ENCODE results near the gene CD82.

Gene CD82

GRCh38 chr11:44630511-44631210 lies 65.2 kb downstream of the CD82 start:
- Histone ChIP-seq H3K9me3 (ENCODE audit: control insufficient read depth, insufficient read depth, low read length) (no peaks in the 10 kb centered on the region), H3K36me3 (ENCODE audit: control insufficient read depth, low read length) (no peaks in the 10 kb centered on the region), H3K4me3 (ENCODE audit: low read length) (no peak overlapping the region)

DNA sequence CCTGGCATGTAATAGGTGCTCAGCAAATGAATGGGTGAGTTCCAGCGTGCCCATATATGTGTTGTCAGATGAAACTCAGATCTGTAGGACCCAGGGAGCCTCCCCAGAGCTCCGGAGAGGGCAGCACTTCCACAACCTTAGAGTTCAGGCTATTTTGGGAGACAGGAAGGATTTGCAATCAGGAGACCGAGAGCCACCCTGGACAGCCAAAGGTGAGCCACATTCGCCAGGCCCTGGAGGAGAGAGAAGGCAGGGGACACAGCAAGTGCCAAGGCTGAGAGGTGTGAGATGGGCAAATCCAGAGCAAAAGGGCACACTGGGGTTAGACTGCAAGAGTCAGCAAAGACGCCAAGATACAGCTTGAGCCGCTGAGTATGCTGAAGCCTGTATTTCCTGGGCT lies 66.4 kb downstream of the CD82 start:
- no peaks in the 10 kb centered on the region for H3K79me2 ChIP-seq (ENCODE audit: control insufficient read depth, low read length)
- TF ChIP-seq EZH2phosphoT487 (IDR thresholded peaks at IDR 0.05; ENCODE audit: borderline replicate concordance, low read length), result no peak
- TF ChIP-seq, protein P1, sequence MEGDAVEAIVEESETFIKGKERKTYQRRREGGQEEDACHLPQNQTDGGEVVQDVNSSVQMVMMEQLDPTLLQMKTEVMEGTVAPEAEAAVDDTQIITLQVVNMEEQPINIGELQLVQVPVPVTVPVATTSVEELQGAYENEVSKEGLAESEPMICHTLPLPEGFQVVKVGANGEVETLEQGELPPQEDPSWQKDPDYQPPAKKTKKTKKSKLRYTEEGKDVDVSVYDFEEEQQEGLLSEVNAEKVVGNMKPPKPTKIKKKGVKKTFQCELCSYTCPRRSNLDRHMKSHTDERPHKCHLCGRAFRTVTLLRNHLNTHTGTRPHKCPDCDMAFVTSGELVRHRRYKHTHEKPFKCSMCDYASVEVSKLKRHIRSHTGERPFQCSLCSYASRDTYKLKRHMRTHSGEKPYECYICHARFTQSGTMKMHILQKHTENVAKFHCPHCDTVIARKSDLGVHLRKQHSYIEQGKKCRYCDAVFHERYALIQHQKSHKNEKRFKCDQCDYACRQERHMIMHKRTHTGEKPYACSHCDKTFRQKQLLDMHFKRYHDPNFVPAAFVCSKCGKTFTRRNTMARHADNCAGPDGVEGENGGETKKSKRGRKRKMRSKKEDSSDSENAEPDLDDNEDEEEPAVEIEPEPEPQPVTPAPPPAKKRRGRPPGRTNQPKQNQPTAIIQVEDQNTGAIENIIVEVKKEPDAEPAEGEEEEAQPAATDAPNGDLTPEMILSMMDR (IDR thresholded peaks at IDR 0.05; ENCODE audit: low read depth, low read length, poor library complexity, severe bottlenecking), result no peak
- no peak overlapping the region for H3K4me2 ChIP-seq (ENCODE audit: low read length)
- H3K36me3 ChIP-seq (ENCODE audit: control insufficient read depth, low read length), result no peaks in the 10 kb centered on the region
- no peak overlapping the region for H3K4me3 ChIP-seq (ENCODE audit: low read length)
- H3F3A ChIP-seq (ENCODE audit: control insufficient read depth, insufficient read depth), result no peaks in the 10 kb centered on the region
- no peaks in the 10 kb centered on the region for H3K4me1 ChIP-seq (ENCODE audit: control insufficient read depth, low read length)
- H3K9me3 ChIP-seq (ENCODE audit: control insufficient read depth, insufficient read depth, low read length), result no peaks in the 10 kb centered on the region
- peaks cover 23% of the 10 kb centered on the region for H3K27me3 ChIP-seq (ENCODE audit: control insufficient read depth, low read length)
- no peaks in the 10 kb centered on the region for H4K20me1 ChIP-seq (ENCODE audit: control insufficient read depth, insufficient read depth, low read depth, low read length)
- no peak overlapping the region for H3K27ac ChIP-seq (ENCODE audit: low read depth, low read length)
- H3K9me2 ChIP-seq (replicated peaks; ENCODE audit: control insufficient read depth, low read length), result no peaks in the 10 kb centered on the region

More at GRCh38 chr11:44630511-44631210, 65.2 kb downstream of the CD82 start:
- Histone ChIP-seq H3K79me2 (ENCODE audit: control insufficient read depth, low read length) (no peaks in the 10 kb centered on the region), H3K9me2 (replicated peaks; ENCODE audit: control insufficient read depth, low read length) (no peaks in the 10 kb centered on the region), H3K4me1 (ENCODE audit: control insufficient read depth, low read length) (no peaks in the 10 kb centered on the region), H4K20me1 (ENCODE audit: control insufficient read depth, insufficient read depth, low read depth, low read length) (no peaks in the 10 kb centered on the region), H3K27ac (ENCODE audit: low read depth, low read length) (no peak overlapping the region), H3K4me2 (ENCODE audit: low read length) (no peak overlapping the region), H3K27me3 (ENCODE audit: control insufficient read depth, low read length) (peaks cover 21% of the 10 kb centered on the region), H3F3A (ENCODE audit: control insufficient read depth, insufficient read depth) (no peaks in the 10 kb centered on the region)
- TF ChIP-seq, protein P1 (IDR thresholded peaks at IDR 0.05; ENCODE audit: low read depth, low read length, poor library complexity, severe bottlenecking), result no peak
- no peak for TF ChIP-seq EZH2phosphoT487 (IDR thresholded peaks at IDR 0.05; ENCODE audit: borderline replicate concordance, low read length)

GRCh38 chr11:44632466-44633123 lies 67.1 kb downstream of the CD82 start:
- Histone ChIP-seq H3K4me2 (ENCODE audit: low read length) (no peak overlapping the region), H3K27me3 (ENCODE audit: control insufficient read depth, low read length) (peaks cover 22% of the 10 kb centered on the region), H3K9me3 (ENCODE audit: control insufficient read depth, insufficient read depth, low read length) (no peaks in the 10 kb centered on the region), H3F3A (ENCODE audit: control insufficient read depth, insufficient read depth) (no peaks in the 10 kb centered on the region), H3K4me1 (ENCODE audit: control insufficient read depth, low read length) (no peaks in the 10 kb centered on the region), H3K4me3 (ENCODE audit: low read length) (no peak overlapping the region), H4K20me1 (ENCODE audit: control insufficient read depth, insufficient read depth, low read depth, low read length) (no peaks in the 10 kb centered on the region), H3K36me3 (ENCODE audit: control insufficient read depth, low read length) (no peaks in the 10 kb centered on the region), H3K9me2 (replicated peaks; ENCODE audit: control insufficient read depth, low read length) (no peaks in the 10 kb centered on the region), H3K79me2 (ENCODE audit: control insufficient read depth, low read length) (no peaks in the 10 kb centered on the region), H3K27ac (ENCODE audit: low read depth, low read length) (no peak overlapping the region)
- TF ChIP-seq, protein P1 (IDR thresholded peaks at IDR 0.05; ENCODE audit: low read depth, low read length, poor library complexity, severe bottlenecking), result no peak

Measured in DOHH2 (cell line).